ENCODE measurements around the gene SPATA20. TPM values are rescaled to one million over a fixed set of nuclear protein-coding genes. Genes with fewer than 3 reads are reported as not detected.

The SPATA20 gene
- total RNA-seq, 1 donor from 2014 or later: 71.7 TPM

- peak overlapping the region; percentile 75 for H3K4me3 Mint-ChIP-seq
- peaks cover 34% of the 10 kb centered on the region for H3K4me1 Mint-ChIP-seq
- no peak for DNase-seq (ENCODE audit: low spot score in 2 of 2, unreplicated experiment in 2 of 2)
- H3K36me3 Mint-ChIP-seq: no peaks in the 10 kb centered on the region
- H3K9me3 Mint-ChIP-seq: no peaks in the 10 kb centered on the region
- H3K27me3 Mint-ChIP-seq (ENCODE audit: low read depth): peaks cover 10% of the 10 kb centered on the region
- H3K27ac Mint-ChIP-seq: peak overlapping the region; percentile 88
- no peak for TF ChIP-seq CTCF (IDR thresholded peaks at IDR 0.05; ENCODE audit: unreplicated experiment)
Observed at GRCh38 chr17:50508573-50509460, 38.2 kb upstream of the SPATA20 start.

- no peak for DNase-seq (ENCODE audit: low spot score in 2 of 2, unreplicated experiment in 2 of 2)
- Mint-ChIP-seq H3K4me1 (peaks cover 40% of the 10 kb centered on the region), H3K4me3 (no peak overlapping the region), H3K9me3 (no peaks in the 10 kb centered on the region), H3K27me3 (ENCODE audit: low read depth) (peaks cover 3% of the 10 kb centered on the region), H3K36me3 (no peaks in the 10 kb centered on the region), H3K27ac (peak overlapping the region; percentile 76)
- TF ChIP-seq CTCF (IDR thresholded peaks at IDR 0.05; ENCODE audit: unreplicated experiment): no peak
Observed at GRCh38 chr17:50511058-50511457, 35.9 kb upstream of the SPATA20 start.

- Mint-ChIP-seq H3K36me3 (no peaks in the 10 kb centered on the region), H3K4me1 (peaks cover 35% of the 10 kb centered on the region), H3K9me3 (no peaks in the 10 kb centered on the region), H3K27me3 (ENCODE audit: low read depth) (peaks cover 1% of the 10 kb centered on the region), H3K27ac (no peak overlapping the region), H3K4me3 (no peak overlapping the region)
- no peak for DNase-seq (ENCODE audit: low spot score in 2 of 2, unreplicated experiment in 2 of 2)
- no peak for TF ChIP-seq CTCF (IDR thresholded peaks at IDR 0.05; ENCODE audit: unreplicated experiment)
Observed at GRCh38 chr17:50513495-50513894, 33.5 kb upstream of the SPATA20 start.

GRCh38 chr17:50514388-50514787 is 32.6 kb upstream of the SPATA20 start:
- Mint-ChIP-seq H3K36me3 (no peaks in the 10 kb centered on the region), H3K27me3 (ENCODE audit: low read depth) (peaks cover 1% of the 10 kb centered on the region), H3K27ac (no peak overlapping the region), H3K4me3 (no peak overlapping the region), H3K9me3 (no peaks in the 10 kb centered on the region), H3K4me1 (peaks cover 28% of the 10 kb centered on the region)
- TF ChIP-seq CTCF (IDR thresholded peaks at IDR 0.05; ENCODE audit: unreplicated experiment): no peak
- no peak for DNase-seq (ENCODE audit: low spot score in 2 of 2, unreplicated experiment in 2 of 2)

- Mint-ChIP-seq H3K4me3 (no peak overlapping the region), H3K27ac (no peak overlapping the region), H3K36me3 (no peaks in the 10 kb centered on the region), H3K4me1 (peaks cover 25% of the 10 kb centered on the region), H3K9me3 (no peaks in the 10 kb centered on the region), H3K27me3 (ENCODE audit: low read depth) (peaks cover 1% of the 10 kb centered on the region)
- TF ChIP-seq CTCF (IDR thresholded peaks at IDR 0.05; ENCODE audit: unreplicated experiment): no peak
- DNase-seq (ENCODE audit: low spot score in 2 of 2, unreplicated experiment in 2 of 2): no peak
Observed at GRCh38 chr17:50514936-50515702, 31.9 kb upstream of the SPATA20 start.

All from mesothelial cell of epicardium (in vitro differentiated cells).